Inflammatory macrophage (primary cell): ENCODE data around the gene NEURL3.
"Not testable (repeated sequence)": the region's sequence is repeated elsewhere in the genome, so short reads cannot be mapped to it uniquely, and the experiment has no call there.

Experiments used
- DNase-seq, 2 donors: peaks; one replicate each; pipeline ENCODE4 v3.0.0-alpha.2; 2020 to 2022
- total RNA-seq, 18 experiments: gene quantifications; one replicate each; lab custom pipeline; 2026; ENCODE audit warnings: mixed read lengths in 6 of 18, inconsistent platforms in 2 of 18; lab: John Stamatoyannopoulos, UW

NEURL3 gene
- total RNA-seq = 0 to 55.7 (median 0.23) reads per million in 18 experiments

DNA sequence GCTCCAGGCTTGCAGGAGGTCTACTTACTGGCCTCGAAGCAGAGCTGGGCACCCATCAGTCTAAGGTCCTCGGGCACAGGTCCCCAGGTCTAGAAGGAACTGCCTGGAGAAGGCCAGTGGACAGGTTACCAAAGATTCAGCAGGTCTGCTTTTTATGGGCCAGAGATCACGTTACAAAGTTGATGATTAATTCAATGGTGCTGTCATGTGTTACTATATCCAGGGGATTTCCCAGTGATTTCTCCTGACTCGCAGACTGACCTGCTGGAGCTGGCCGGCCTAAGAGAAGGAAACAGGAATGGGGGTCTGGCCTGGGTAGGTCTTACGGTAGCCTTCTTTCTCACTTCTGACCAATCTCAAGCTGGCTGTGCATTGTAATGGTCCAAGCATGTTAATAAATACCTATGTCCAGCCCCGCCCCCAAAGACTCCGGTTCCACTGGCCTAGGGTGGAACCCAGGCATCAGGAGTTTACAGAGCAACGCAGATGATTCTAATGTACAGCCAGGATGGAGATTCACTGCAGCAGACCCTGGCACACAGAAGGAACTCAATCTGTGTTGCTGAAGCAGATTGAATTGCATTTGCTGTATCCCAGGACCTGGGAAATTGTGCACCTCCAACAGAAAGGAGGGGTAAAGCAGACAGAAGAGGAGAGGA lies at the start of gene NEURL3:
TSS of gene NEURL3 (minus strand) at position 127 of the 659 bp plus-strand sequence. CDS start at position 56, 71 bp downstream.
- DNase-seq = peak; percentile 19 to 46

GRCh38 chr2:96554293-96555145 lies 49.4 kb upstream of the NEURL3 start:
- DNase-seq = peak; percentile 53 to 72

GRCh38 chr2:96553957-96554292 lies 48.8 kb upstream of the NEURL3 start:
- DNase-seq = not testable (repeated sequence)

GRCh38 chr2:96553176-96553956 lies 48.2 kb upstream of the NEURL3 start:
- DNase-seq = no peak

- no peak for DNase-seq
Measured at GRCh38 chr2:96552315-96553175, 47.4 kb upstream of the NEURL3 start.

DNA sequence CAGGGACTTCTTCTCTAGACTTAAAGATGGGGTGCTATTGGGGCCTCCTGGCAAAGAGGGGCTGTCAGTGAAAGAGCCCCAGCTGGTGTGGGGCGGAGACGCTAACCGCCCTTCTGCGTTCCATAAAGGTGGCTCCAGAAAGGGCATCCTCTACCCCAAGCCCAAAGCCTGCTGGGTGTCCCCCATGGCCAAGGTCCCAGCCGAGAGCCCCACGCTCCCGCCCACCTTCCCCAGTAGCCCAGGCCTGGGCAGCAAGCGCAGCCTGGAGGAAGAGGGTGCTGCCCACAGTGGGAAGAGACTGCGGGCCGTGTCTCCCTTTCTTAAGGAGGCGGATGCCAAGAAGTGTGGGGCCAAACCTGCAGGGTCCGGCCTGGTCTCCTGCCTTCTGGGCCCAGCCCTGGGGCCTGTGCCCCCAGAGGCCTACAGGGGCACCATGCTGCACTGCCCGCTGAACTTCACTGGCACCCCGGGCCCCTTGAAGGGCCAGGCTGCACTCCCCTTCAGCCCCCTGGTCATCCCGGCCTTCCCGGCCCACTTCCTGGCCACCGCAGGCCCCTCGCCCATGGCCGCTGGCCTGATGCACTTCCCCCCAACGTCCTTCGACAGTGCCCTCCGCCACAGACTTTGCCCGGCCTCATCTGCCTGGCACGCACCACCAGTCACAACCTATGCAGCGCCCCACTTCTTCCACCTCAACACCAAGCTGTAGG lies 46.6 kb upstream of the NEURL3 start:
- DNase-seq = no peak

GRCh38 chr2:96550787-96551604 lies 45.8 kb upstream of the NEURL3 start:
- DNase-seq = no peak

GRCh38 chr2:96549967-96550786 lies 45.0 kb upstream of the NEURL3 start:
- no peak for DNase-seq

DNA sequence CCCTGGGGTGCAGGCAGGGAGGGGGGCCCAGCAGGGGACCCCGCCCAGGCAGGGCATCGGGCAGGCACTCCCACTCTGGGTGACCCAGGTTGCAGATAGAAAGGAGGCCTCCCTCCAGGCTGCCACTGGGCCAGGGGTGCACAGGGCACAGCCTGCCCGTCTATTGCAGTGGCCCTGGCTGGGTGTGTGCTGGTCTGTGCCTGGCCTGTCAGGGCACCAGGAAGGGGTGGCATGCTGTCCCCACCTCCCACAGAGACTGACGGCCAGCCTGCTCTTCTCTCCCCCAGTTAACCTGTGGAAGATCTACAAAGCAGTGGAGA lies 44.3 kb upstream of the NEURL3 start:
- DNase-seq = no peak

DNA sequence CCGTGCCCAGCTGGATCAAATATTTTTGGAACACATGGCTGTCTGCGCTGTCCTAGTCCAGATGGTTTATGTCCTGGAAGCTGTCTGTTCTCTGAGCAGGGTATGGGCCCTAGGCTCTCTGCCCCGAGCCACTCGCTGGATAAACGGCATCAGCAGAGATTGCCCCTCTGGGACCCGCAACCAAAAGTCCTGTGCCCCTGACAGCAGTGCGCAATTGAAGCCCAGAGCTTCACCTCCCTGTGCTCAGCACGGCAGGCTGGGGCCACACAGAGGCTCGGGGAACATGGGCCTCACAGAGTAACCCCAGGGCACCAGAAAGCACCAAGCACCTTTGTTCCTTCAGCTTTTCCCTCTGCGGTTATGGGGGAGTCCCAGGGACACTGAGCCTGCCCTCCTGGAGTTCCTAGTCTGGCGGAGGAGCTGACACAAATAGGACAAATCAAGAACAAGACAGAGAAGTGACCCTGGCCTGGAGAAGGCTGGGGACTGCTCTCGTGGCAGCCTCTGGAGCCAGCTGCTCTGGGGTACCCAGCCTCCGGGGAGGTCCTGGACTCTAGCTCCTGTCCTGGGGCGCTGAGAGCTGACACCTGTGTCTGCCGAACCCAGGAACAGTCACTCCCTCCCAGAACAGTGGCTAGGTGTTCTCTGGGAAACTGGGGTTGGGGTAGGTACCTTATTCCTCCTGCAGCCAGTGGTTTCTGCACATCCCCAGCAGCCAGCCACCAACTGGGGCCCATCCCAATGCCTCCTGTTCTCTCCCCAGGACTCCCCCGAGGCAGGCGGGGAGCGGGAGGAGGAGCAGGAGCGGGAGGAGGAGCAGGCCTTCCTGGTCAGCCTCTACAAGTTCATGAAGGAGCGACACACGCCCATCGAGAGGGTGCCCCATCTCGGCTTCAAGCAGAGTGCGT lies 43.7 kb upstream of the NEURL3 start:
- no peak for DNase-seq

DNA sequence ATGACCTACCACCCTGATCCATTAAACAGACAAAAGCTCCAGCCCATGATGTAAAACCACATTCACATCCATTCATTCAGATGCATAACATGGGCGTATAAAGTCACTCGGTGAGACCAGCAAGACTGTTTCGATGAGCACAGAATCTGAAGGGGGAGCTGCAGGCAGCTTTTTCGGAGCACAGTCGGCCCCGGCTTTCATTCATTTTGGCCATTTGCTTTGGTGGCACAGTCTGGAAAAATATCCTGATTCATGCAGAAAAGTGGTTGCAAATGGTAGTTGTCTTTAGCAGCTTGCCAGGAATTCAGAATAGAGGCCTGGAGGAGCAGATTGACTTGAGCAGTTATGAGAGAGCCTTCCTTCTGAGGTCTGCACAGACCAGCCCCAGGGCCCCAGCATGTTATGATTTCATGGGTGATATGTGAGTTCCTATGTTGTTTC lies 42.6 kb upstream of the NEURL3 start:
- DNase-seq = no peak

DNA sequence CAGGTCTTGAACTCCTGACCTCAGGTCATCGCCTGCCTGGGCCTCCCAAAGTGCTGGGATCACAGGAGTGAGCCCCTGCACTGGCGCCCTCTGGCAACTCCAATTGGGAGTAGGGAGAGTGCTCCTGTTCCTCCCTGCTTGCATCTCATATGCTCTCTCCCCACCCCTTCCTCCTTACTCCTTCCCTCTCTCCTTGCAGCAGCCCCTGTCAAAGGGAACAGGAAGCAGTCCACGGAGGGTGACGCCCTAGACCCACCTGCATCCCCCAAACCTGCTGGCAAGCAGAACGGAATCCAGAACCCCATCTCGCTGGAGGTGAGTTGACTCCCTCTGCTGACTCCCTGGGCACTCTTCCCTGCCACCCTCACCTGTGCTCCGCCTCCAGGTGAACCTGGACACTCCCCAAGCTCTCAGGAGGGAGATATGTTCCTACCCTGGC lies 42.1 kb upstream of the NEURL3 start:
- DNase-seq = no peak

DNA sequence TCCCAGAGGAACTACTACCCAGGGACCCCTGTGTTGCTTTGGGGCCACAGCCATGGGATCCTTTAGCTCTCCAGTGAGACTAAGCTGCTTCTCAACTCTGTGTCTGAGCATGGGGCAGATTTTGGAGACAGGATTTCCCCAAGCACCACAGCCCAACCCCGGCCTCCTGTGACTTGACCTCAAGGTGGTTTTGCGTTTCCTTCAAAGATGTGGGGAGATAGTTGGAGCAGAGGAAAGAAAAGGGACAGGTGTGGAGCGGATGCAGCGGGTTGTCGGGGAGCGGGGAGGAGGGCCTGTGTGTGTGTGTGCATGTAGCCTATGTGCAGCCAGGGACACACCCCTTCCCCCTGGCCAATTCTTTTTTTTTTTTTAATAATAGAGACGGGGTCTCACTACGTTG lies 41.6 kb upstream of the NEURL3 start:
- no peak for DNase-seq

DNA sequence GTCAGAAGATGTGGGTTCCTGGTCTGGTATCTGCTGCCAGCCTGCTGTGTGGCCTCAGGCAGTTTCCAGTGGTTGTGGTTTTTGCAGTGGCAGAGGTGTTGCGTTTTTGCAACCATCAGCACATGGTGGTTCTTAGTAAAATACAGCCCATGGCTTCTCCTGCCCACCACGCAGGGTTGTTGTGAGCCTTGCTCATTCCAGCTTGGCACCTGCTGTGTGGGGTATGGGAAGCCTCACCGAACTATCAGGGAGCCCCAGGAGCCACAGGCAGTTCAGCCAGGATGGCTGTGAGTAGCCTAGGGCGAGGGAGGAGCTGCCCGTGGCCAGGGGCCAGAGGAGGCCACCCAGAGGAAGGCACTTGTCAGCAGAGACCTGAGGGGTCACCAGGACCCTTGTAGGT lies 41.2 kb upstream of the NEURL3 start:
- DNase-seq = no peak

DNA sequence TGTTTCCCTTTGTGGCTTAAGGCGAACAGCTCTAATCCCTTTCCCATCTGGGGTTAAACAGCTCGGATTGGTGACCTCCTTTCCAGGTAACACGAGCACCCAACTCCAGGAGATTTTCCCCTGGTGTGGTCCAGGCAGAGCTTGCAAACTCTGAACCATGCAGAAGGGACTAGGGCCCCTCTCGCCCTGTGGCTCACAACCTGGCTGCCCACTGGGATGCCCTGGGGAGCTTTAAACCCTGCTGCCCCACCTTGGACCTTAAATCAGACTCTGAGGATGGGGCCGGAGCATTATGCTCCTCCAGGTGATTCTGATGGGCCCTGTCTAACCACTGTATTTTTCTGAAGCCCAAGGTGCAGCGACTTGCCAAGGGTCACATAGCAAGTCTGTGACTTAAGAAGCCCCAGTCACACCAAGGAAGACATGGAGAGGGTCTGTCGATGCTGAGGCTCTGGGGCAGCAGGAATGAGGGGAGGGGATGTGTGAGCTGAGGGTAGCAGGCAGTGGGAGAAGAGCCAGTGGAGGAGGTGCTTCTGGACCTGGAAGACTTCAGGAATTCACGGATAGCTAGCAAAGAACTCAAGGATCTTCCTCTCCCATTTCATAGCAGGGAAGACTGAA lies 37.3 kb upstream of the NEURL3 start:
- DNase-seq = no peak

DNA sequence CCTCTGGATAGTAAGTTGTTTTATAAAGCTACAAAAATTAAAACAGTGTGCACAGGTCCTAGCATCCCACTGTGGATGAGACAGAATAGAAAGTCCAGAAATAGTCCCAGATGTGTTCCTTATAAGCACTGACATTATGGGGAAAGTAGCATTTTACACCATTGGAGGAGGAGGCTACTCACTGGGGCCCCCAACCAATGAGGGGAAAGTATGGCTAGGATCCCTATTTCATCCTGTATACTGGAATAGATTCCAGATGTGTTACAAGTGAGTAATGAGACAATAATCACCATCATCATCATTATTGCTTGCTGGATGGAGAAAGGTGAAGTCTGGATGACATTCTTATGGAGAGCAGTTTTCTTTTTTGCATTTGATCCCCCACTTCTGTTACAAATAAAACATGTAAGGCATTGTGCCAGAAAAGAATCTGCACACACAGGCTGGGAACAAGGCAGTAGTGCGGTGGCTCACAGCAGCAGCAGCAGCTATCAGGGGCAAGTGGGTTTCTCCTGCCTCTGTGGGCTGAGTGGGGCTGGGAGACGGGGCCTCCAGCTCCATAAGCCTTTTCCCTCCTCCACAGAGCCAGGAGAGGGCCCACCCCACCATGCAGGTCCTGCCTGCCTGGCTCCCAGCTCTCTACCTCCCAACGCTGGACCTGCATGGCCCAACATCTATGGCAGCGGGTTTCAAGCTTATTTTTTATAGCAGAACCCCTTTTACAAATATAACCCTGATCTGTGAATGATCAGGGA lies 36.4 kb upstream of the NEURL3 start:
- no peak for DNase-seq

- no peak for DNase-seq
Measured at GRCh38 chr2:96540136-96540535, 35.0 kb upstream of the NEURL3 start.
